ENCODE results near the gene VAX1.
"Not testable (repeated sequence)": the region's sequence is repeated elsewhere in the genome, so short reads cannot be mapped to it uniquely, and the experiment has no call there.

VAX1 gene

DNA sequence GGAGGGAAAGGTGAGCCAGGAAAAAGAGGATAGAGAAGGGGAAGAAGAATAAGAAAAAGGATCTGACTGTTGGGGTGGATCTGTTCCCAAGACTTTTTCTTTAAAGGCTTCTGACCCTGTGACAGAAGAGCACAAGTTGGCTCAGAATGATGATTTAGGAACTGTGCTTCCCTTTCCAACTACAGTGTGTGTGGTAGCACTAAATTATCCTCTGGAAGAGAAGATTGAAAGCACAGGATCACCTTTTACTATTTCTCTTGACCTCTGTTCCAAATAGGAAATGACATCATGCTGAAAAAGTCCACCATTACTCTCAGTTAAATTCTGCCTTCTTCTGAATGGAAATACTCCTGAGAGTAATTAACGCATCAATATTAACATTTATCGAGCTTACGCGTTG is 47.2 kb downstream of the VAX1 start:
- Histone ChIP-seq H3K4me1 (ENCODE audit: insufficient read depth, low read length) (no peaks in the 10 kb centered on the region), H3K9me3 (ENCODE audit: low read length) (no peaks in the 10 kb centered on the region), H3K9ac (ENCODE audit: low read length) (no peak overlapping the region), H3K4me3 (ENCODE audit: low read depth in 1 of 2, low read length in 2 of 2) (no peak overlapping the region), H3K36me3 (ENCODE audit: insufficient read depth, low read length) (no peaks in the 10 kb centered on the region), H3K27me3 (ENCODE audit: control insufficient read depth in 1 of 2, insufficient read depth in 2 of 2, low read length in 2 of 2) (peaks cover 0 to 6% of the 10 kb centered on the region in 2 donors), H3K27ac (ENCODE audit: low read depth, low read length) (no peak overlapping the region)

- Histone ChIP-seq H3K27me3 (ENCODE audit: control insufficient read depth in 1 of 2, insufficient read depth in 2 of 2, low read length in 2 of 2) (peaks cover 0 to 6% of the 10 kb centered on the region in 2 donors), H3K4me3 (ENCODE audit: low read depth in 1 of 2, low read length in 2 of 2) (no peak overlapping the region), H3K9ac (ENCODE audit: low read length) (no peak overlapping the region), H3K4me1 (ENCODE audit: insufficient read depth, low read length) (no peaks in the 10 kb centered on the region), H3K36me3 (ENCODE audit: insufficient read depth, low read length) (no peaks in the 10 kb centered on the region), H3K27ac (ENCODE audit: low read depth, low read length) (no peak overlapping the region), H3K9me3 (ENCODE audit: low read length) (no peaks in the 10 kb centered on the region)
Measured at GRCh38 chr10:117087521-117087920, 50.5 kb downstream of the VAX1 start.

- H3K4me1 ChIP-seq (ENCODE audit: insufficient read depth, low read length) = no peaks in the 10 kb centered on the region
- peaks cover 0 to 6% of the 10 kb centered on the region in 2 donors for H3K27me3 ChIP-seq (ENCODE audit: control insufficient read depth in 1 of 2, insufficient read depth in 2 of 2, low read length in 2 of 2)
- H3K27ac ChIP-seq (ENCODE audit: low read depth, low read length) = no peak overlapping the region
- H3K36me3 ChIP-seq (ENCODE audit: insufficient read depth, low read length) = no peaks in the 10 kb centered on the region
- H3K4me3 ChIP-seq (ENCODE audit: low read depth in 1 of 2, low read length in 2 of 2) = no peak overlapping the region
- H3K9me3 ChIP-seq (ENCODE audit: low read length) = no peaks in the 10 kb centered on the region
- H3K9ac ChIP-seq (ENCODE audit: low read length) = no peak overlapping the region
Measured at GRCh38 chr10:117086546-117086945, 51.5 kb downstream of the VAX1 start.

- H3K9me3 ChIP-seq (ENCODE audit: low read length); H3K27me3 ChIP-seq (ENCODE audit: control insufficient read depth in 1 of 2, insufficient read depth in 2 of 2, low read length in 2 of 2): not testable (repeated sequence)
Measured at GRCh38 chr10:117084421-117085246, 53.4 kb downstream of the VAX1 start.

More at GRCh38 chr10:117084421-117085246, 53.4 kb downstream of the VAX1 start:
- not testable (repeated sequence) for H3K4me1 ChIP-seq (ENCODE audit: insufficient read depth, low read length); H3K9ac ChIP-seq (ENCODE audit: low read length); H3K36me3 ChIP-seq (ENCODE audit: insufficient read depth, low read length); H3K4me3 ChIP-seq (ENCODE audit: low read depth in 1 of 2, low read length in 2 of 2); H3K27ac ChIP-seq (ENCODE audit: low read depth, low read length)
